Colonic mucosa (tissue), 4 donors: ENCODE results near the gene PSAP. TPM values are rescaled to one million over a fixed set of nuclear protein-coding genes. Genes with fewer than 3 reads are reported as not detected.

Experiments
- DNase-seq: peaks from one replicate; pipeline ENCODE4 v3.0.0-alpha.2; 2020
- H3K27ac ChIP-seq: fragments of 200-600 bp; one replicate; pipeline ENCODE4 v1.8.0; 2021
- H3K27me3 ChIP-seq: fragments of 200-600 bp; one replicate; pipeline ENCODE4 v1.8.0; 2021
- H3K36me3 ChIP-seq: fragments of 200-600 bp; one replicate; pipeline ENCODE4 v1.8.0; 2021
- H3K4me1 ChIP-seq: fragments of 200-600 bp; one replicate; pipeline ENCODE4 v1.8.0; 2021; ENCODE audit warnings: mild to moderate bottlenecking
- H3K4me3 ChIP-seq: fragments of 200-600 bp; one replicate; pipeline ENCODE4 v1.8.0; 2021
- H3K9ac ChIP-seq, 2 donors: one replicate each; pipeline ENCODE4 v1.7.0; 2013; ENCODE audit warnings: control low read depth in 2 of 2, low read depth in 2 of 2, low read length in 2 of 2
- H3K9me3 ChIP-seq: fragments of 200-600 bp; one replicate; pipeline ENCODE4 v1.8.0; 2021
- intact Hi-C: fragments of 100-400 bp; cut with DNase I; formaldehyde crosslinking; loops from one replicate; pipeline ENCODE4 v1.14.1; 2022
- total RNA-seq, 2 donors: library from RNA; stranded (reverse); fragmentation: NEBNext Ultra II Directional in 1 of 2; extraction: Animal tissue kit (Norgen Biotek cat#: 25700) in 1 of 2; gene quantifications; one replicate each; pipeline ENCODE4 v1.2.1, GENCODE V29; 2021
- TF ChIP-seq, protein P1 (sequence below): fragments of 200-600 bp; IDR thresholded peaks from one replicate; pipeline ENCODE4 v1.8.0; 2022; ENCODE audit warnings: antibody characterized with exemption, mild to moderate bottlenecking
- donor health status: healthy.
- donor health status: DM: no; HTN: no; CAD: no.
- donor health status: DM: no; HTN: no; CAD: no.

PSAP gene
- total RNA-seq, 2 donors from 2014 or later: 363 to 629 TPM

DNA sequence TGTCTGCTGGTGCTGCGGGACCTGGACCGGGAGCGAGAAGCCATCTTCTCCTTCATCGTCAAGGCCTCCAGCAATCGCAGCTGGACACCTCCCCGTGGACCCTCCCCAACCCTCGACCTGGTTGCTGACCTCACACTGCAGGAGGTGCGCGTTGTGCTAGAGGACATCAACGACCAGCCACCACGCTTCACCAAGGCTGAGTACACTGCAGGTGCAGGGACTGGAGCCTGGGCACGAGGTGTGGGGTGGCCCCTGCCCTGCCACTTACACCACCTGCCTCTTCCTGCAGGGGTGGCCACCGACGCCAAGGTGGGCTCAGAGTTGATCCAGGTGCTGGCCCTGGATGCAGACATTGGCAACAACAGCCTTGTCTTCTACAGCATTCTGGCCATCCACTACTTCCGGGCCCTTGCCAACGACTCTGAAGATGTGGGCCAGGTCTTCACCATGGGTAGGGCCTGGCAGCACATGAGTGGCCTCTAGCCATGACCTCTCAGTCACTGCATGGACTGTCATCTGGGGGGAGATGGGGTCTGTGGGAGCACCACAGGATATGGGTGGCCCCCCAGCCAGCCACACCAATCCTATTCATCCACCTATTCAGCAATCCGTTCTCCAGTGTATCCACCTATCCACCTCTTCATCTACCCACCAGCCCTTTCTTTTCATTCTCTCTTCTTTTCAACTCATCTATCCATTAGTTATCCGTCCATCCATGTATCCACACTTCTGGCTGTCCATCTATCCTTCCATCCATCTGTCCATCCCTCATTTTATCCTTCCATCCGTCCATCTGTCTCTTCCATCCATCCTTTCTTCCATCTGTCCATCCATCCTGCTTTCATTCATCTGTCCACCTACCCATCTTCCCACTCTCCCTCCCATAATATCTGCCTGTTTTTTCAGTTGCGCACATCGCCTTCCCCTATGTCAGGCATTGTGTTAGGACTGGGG is 43.2 kb downstream of the PSAP start:
- TF ChIP-seq, protein P1, sequence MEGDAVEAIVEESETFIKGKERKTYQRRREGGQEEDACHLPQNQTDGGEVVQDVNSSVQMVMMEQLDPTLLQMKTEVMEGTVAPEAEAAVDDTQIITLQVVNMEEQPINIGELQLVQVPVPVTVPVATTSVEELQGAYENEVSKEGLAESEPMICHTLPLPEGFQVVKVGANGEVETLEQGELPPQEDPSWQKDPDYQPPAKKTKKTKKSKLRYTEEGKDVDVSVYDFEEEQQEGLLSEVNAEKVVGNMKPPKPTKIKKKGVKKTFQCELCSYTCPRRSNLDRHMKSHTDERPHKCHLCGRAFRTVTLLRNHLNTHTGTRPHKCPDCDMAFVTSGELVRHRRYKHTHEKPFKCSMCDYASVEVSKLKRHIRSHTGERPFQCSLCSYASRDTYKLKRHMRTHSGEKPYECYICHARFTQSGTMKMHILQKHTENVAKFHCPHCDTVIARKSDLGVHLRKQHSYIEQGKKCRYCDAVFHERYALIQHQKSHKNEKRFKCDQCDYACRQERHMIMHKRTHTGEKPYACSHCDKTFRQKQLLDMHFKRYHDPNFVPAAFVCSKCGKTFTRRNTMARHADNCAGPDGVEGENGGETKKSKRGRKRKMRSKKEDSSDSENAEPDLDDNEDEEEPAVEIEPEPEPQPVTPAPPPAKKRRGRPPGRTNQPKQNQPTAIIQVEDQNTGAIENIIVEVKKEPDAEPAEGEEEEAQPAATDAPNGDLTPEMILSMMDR: no peak
- H3K36me3 ChIP-seq: no peaks in the 10 kb centered on the region
- no peak overlapping the region for H3K4me3 ChIP-seq
- DNase-seq: peak; percentile 18
- H3K9me3 ChIP-seq: no peaks in the 10 kb centered on the region
- H3K9ac ChIP-seq: no peak overlapping the region
- H3K27me3 ChIP-seq: no peaks in the 10 kb centered on the region
- no peak overlapping the region for H3K27ac ChIP-seq
- H3K4me1 ChIP-seq: peaks cover 3% of the 10 kb centered on the region
- intact Hi-C loops: no loop called here

- TF ChIP-seq, protein P1: no peak
- intact Hi-C loops: no loop called here
- Histone ChIP-seq H3K4me1 (peaks cover 3% of the 10 kb centered on the region), H3K9me3 (no peaks in the 10 kb centered on the region), H3K4me3 (no peak overlapping the region), H3K36me3 (no peaks in the 10 kb centered on the region), H3K9ac (no peak overlapping the region), H3K27me3 (no peaks in the 10 kb centered on the region), H3K27ac (peak overlapping the region; percentile 74)
- peak; percentile 33 for DNase-seq
Observed at GRCh38 chr10:71806704-71807556, 44.1 kb downstream of the PSAP start.

GRCh38 chr10:71805776-71806703 is 45.0 kb downstream of the PSAP start:
- no peaks in the 10 kb centered on the region for H3K36me3 ChIP-seq
- no peaks in the 10 kb centered on the region for H3K27me3 ChIP-seq
- H3K9ac ChIP-seq: no peak overlapping the region
- H3K4me1 ChIP-seq: peaks cover 3% of the 10 kb centered on the region
- H3K27ac ChIP-seq: peak overlapping the region; percentile 74
- intact Hi-C loops: no loop called here
- H3K4me3 ChIP-seq: no peak overlapping the region
- DNase-seq: peak; percentile 84
- TF ChIP-seq, protein P1: no peak
- H3K9me3 ChIP-seq: no peaks in the 10 kb centered on the region

GRCh38 chr10:71804077-71804476 is 47.0 kb downstream of the PSAP start:
- intact Hi-C loops: no loop called here
- TF ChIP-seq, protein P1: no peak
- no peak for DNase-seq
- no peaks in the 10 kb centered on the region for H3K27me3 ChIP-seq
- no peaks in the 10 kb centered on the region for H3K36me3 ChIP-seq
- no peak overlapping the region for H3K27ac ChIP-seq
- H3K9ac ChIP-seq: no peak overlapping the region
- no peak overlapping the region for H3K4me3 ChIP-seq
- H3K4me1 ChIP-seq: peaks cover 3% of the 10 kb centered on the region
- no peaks in the 10 kb centered on the region for H3K9me3 ChIP-seq
